DND-41 (cell line): ENCODE measurements around the gene JOSD2.

Experiments used
- EZH2 ChIP-seq: IDR thresholded peaks from 3 replicates; pipeline ENCODE4 v1.6.1; 2012; ENCODE audit warnings: borderline replicate concordance, low read depth, mild to moderate bottlenecking, moderate library complexity, low read length, inconsistent platforms; ENCODE audit not compliant: severe bottlenecking
- TF ChIP-seq, protein P1 (sequence below): IDR thresholded peaks from 2 replicates; pipeline ENCODE4 v1.5.1; 2012; ENCODE audit warnings: borderline replicate concordance, low read length, moderate library complexity, mild to moderate bottlenecking; ENCODE audit not compliant: poor library complexity, severe bottlenecking; ENCODE audit errors: extremely low read depth

DNA sequence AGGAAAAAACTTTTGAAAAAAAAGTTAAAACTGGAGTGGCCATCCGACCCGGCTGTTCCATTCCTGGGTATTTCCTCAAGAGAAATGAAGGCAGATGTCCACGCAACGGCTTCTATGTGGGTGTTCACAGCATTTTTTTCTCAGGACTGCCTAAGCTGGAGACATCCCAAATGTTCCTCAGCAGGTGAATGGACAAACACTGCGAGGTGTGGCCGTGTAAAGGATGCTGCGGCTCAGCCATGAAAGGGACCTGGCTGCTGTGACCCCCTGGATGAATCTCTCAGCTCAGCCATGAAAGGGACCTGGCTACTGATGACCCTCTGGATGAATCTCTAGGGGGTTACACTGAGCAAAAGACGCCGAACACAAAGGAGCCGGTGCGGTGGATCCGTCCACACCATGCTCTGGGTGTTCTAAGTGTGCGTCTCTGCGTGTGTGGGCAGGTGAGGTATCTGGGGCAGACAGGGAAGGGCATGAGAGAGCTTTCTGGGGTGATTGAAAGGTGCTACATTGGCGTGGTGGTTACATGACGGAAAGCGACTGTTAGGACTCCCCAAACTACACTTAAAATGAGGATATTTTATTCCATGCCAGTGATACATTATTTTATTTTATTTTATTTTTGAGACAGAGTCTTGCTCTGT lies 10.0 kb upstream of the JOSD2 start:
- TF ChIP-seq, protein P1, sequence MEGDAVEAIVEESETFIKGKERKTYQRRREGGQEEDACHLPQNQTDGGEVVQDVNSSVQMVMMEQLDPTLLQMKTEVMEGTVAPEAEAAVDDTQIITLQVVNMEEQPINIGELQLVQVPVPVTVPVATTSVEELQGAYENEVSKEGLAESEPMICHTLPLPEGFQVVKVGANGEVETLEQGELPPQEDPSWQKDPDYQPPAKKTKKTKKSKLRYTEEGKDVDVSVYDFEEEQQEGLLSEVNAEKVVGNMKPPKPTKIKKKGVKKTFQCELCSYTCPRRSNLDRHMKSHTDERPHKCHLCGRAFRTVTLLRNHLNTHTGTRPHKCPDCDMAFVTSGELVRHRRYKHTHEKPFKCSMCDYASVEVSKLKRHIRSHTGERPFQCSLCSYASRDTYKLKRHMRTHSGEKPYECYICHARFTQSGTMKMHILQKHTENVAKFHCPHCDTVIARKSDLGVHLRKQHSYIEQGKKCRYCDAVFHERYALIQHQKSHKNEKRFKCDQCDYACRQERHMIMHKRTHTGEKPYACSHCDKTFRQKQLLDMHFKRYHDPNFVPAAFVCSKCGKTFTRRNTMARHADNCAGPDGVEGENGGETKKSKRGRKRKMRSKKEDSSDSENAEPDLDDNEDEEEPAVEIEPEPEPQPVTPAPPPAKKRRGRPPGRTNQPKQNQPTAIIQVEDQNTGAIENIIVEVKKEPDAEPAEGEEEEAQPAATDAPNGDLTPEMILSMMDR = no peak
- no peak for TF ChIP-seq EZH2
